Smooth muscle cell (in vitro differentiated cells): Measurements from ENCODE around the gene PSTPIP1. TPM values are rescaled to one million over a fixed set of nuclear protein-coding genes. Genes with fewer than 3 reads are reported as not detected.

ENCODE experiments used
- DNase-seq: peaks from one replicate; lab custom pipeline; 2025; ENCODE audit not compliant: unreplicated experiment; lab: John Stamatoyannopoulos, UW
- H2AFZ ChIP-seq: fragments of 200-600 bp; sonication (generic); 2 replicates; pipeline ENCODE4 v1.6.0; 2016; ENCODE audit warnings: antibody characterized with exemption, low read depth, mild to moderate bottlenecking
- H3F3A ChIP-seq: fragments of 200-600 bp; sonication (generic); 2 replicates; pipeline ENCODE4 v1.6.0; 2017; ENCODE audit warnings: antibody characterized with exemption, low read depth
- H3K27ac ChIP-seq: fragments of 200-600 bp; sonication (generic); 2 replicates; pipeline ENCODE4 v1.5.1; 2016; ENCODE audit warnings: low read depth, mild to moderate bottlenecking
- H3K27me3 ChIP-seq: fragments of 200-600 bp; sonication (generic); 2 replicates; pipeline ENCODE4 v1.6.1; 2016; ENCODE audit warnings: low read depth, mild to moderate bottlenecking
- H3K36me3 ChIP-seq: fragments of 200-600 bp; sonication (generic); 2 replicates; pipeline ENCODE4 v1.5.1; 2016; ENCODE audit warnings: low read depth
- H3K4me1 ChIP-seq: fragments of 200-600 bp; sonication (generic); 2 replicates; pipeline ENCODE4 v1.5.1; 2016; ENCODE audit warnings: low read depth
- H3K4me2 ChIP-seq: fragments of 200-600 bp; sonication (generic); 2 replicates; pipeline ENCODE4 v1.6.0; 2016; ENCODE audit warnings: mild to moderate bottlenecking
- H3K4me3 ChIP-seq: fragments of 200-600 bp; sonication (generic); 2 replicates; pipeline ENCODE4 v1.5.1; 2016; ENCODE audit warnings: mild to moderate bottlenecking
- H3K79me2 ChIP-seq: fragments of 200-600 bp; sonication (generic); 2 replicates; pipeline ENCODE4 v1.6.0; 2016; ENCODE audit warnings: low read depth, mild to moderate bottlenecking
- H3K9ac ChIP-seq: fragments of 200-600 bp; sonication (generic); 2 replicates; pipeline ENCODE4 v1.6.0; 2016; ENCODE audit warnings: low read depth
- H3K9me3 ChIP-seq: fragments of 200-600 bp; sonication (generic); replicated peaks from 2 replicates; pipeline ENCODE4 v1.5.1; 2016; ENCODE audit warnings: low read depth
- H4K20me1 ChIP-seq: fragments of 200-600 bp; sonication (generic); 2 replicates; pipeline ENCODE4 v1.6.0; 2016; ENCODE audit warnings: low read depth
- CTCF ChIP-seq: fragments of 200-600 bp; sonication (generic); IDR thresholded peaks from 2 replicates; pipeline ENCODE4 v1.5.1; 2017; ENCODE audit warnings: borderline replicate concordance, mild to moderate bottlenecking, antibody characterized with exemption; ENCODE audit not compliant: insufficient read depth, poor library complexity, severe bottlenecking
- WGBS: methylation state at CpG from one replicate; pipeline ENCODE4 v1.1.7; 2016; ENCODE audit warnings: low lambda C conversion rate; 5-methylcytosine and 5-hydroxymethylcytosine counted together
- polyA plus RNA-seq: library from polyadenylated mRNA; unstranded; fragments of >200 nt; fragmentation: Nextera tagmentation; extraction: Ambion mirVana; gene quantifications from 2 replicates; pipeline ENCODE4 v1.2.1, GENCODE V29; 2016
- total RNA-seq: library from RNA; depleted of rRNA; stranded (reverse); fragments of >200 nt; gene quantifications from 2 replicates; pipeline ENCODE4 v1.2.3, GENCODE V29; 2014

Gene PSTPIP1
- total RNA-seq (not detected in 2 replicates), polyA plus RNA-seq (0.38 TPM in 1 of 2 replicates, not detected in the other)

GRCh38 chr15:76994971-76995945 is at the start of gene PSTPIP1:
Gene PSTPIP1, plus strand, starts transcription at chr15:76995126. Its CDS starts 448 bp downstream, at chr15:76995574.
- WGBS: 91% methylated on average over 28 of the region's 28 CpGs
- no peak for TF ChIP-seq CTCF
- Histone ChIP-seq H3K4me3 (no peak within 1 kb of the TSS), H3K27me3 (no peaks in the 10 kb centered on the region), H3K9me3 (no peaks in the 10 kb centered on the region), H3K9ac (no peak within 1 kb of the TSS), H2AFZ (no peak within 1 kb of the TSS), H4K20me1 (no peaks in the 10 kb centered on the region), H3K79me2 (no peaks in the 10 kb centered on the region), H3K36me3 (no peaks in the 10 kb centered on the region), H3K27ac (no peak within 1 kb of the TSS), H3F3A (no peaks in the 10 kb centered on the region), H3K4me1 (no peaks in the 10 kb centered on the region), H3K4me2 (no peak within 1 kb of the TSS)
- no peak for DNase-seq

DNA sequence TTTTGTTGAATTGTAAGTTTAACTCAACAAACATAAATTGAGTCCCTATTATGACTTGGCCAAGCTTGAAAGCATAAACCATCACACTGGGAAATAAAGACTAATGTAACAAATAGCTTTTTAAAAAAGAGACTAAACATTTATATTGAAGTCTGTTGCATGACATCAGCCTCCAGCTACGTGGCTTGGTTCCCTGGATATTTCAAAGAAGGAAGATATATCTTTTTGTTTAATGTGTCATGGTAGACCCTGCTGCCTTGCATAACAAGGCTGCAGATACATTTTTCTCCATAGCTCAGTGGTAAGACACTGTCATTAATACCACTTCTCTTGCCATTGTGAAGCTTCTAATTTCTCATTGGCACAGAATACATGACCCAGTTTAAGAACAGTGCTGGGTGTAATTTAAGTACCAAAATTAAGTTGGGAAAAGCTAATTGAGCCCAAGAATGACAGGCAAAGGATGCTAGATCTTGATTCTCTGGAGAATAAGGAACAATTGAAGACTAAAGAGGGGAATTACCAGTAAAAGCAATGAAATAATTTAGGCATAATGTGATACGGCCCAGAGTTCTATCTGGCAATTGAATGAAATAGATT is 49.3 kb upstream of the PSTPIP1 start:
- H3K4me2 ChIP-seq: no peak overlapping the region
- H3K4me3 ChIP-seq: no peak overlapping the region
- no peaks in the 10 kb centered on the region for H3K9me3 ChIP-seq
- H3F3A ChIP-seq: no peaks in the 10 kb centered on the region
- no peaks in the 10 kb centered on the region for H3K79me2 ChIP-seq
- H3K27ac ChIP-seq: no peak overlapping the region
- no peak for DNase-seq
- H4K20me1 ChIP-seq: peaks cover 7% of the 10 kb centered on the region
- TF ChIP-seq CTCF: no peak
- H2AFZ ChIP-seq: no peak overlapping the region
- no peaks in the 10 kb centered on the region for H3K27me3 ChIP-seq
- no peak overlapping the region for H3K9ac ChIP-seq
- no peaks in the 10 kb centered on the region for H3K4me1 ChIP-seq
- 91% methylated on average over 2 of the region's 2 CpGs for WGBS
- H3K36me3 ChIP-seq: peaks cover 14% of the 10 kb centered on the region

- no peak for TF ChIP-seq CTCF
- Histone ChIP-seq H3K36me3 (peaks cover 14% of the 10 kb centered on the region), H3K27me3 (no peaks in the 10 kb centered on the region), H3K27ac (no peak overlapping the region), H3K9me3 (no peaks in the 10 kb centered on the region), H3K79me2 (no peaks in the 10 kb centered on the region), H3F3A (no peaks in the 10 kb centered on the region), H3K4me3 (no peak overlapping the region), H4K20me1 (peaks cover 4% of the 10 kb centered on the region), H3K9ac (no peak overlapping the region), H3K4me1 (peaks cover 3% of the 10 kb centered on the region), H3K4me2 (no peak overlapping the region), H2AFZ (no peak overlapping the region)
- no peak for DNase-seq
- WGBS: 92% methylated on average over 3 of the region's 3 CpGs
These were observed 47.5 kb upstream of the PSTPIP1 start for GRCh38 chr15:76947454-76947853.
